ENCODE data around the gene TSPYL6.

DNA sequence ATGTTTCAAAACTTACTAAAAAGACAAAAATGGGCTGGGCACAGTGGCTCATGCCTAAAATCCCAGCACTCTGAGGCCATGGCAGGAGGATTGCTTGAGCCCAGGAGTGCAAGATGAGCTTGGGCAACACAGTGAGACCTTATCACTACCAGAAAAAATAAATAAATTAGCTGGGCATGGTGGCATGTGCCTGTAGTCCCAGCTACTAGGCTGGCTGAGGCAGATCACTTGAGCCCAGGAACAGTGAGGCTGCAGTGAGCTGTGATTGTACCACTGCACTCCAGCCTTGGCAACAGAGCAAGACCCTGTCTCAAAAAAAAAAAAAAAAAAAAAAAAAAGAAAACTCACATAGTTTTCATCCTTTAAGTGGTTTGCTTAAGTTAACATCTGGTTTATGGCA is 6.4 kb downstream of the TSPYL6 start:
- TF ChIP-seq POLR2A (IDR thresholded peaks at IDR 0.05): no peak
- TF ChIP-seq, protein P1, sequence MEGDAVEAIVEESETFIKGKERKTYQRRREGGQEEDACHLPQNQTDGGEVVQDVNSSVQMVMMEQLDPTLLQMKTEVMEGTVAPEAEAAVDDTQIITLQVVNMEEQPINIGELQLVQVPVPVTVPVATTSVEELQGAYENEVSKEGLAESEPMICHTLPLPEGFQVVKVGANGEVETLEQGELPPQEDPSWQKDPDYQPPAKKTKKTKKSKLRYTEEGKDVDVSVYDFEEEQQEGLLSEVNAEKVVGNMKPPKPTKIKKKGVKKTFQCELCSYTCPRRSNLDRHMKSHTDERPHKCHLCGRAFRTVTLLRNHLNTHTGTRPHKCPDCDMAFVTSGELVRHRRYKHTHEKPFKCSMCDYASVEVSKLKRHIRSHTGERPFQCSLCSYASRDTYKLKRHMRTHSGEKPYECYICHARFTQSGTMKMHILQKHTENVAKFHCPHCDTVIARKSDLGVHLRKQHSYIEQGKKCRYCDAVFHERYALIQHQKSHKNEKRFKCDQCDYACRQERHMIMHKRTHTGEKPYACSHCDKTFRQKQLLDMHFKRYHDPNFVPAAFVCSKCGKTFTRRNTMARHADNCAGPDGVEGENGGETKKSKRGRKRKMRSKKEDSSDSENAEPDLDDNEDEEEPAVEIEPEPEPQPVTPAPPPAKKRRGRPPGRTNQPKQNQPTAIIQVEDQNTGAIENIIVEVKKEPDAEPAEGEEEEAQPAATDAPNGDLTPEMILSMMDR (IDR thresholded peaks at IDR 0.05): no peak

All from uterus (tissue), 2 donors.